Measurements from ENCODE around the gene IGSF21. TPM values are rescaled to one million over a fixed set of nuclear protein-coding genes. Genes with fewer than 3 reads are reported as not detected.

IGSF21 gene
- total and polyA plus RNA-seq, 4 donors: 0.95 to 10.1 (median 3.8) TPM

DNA sequence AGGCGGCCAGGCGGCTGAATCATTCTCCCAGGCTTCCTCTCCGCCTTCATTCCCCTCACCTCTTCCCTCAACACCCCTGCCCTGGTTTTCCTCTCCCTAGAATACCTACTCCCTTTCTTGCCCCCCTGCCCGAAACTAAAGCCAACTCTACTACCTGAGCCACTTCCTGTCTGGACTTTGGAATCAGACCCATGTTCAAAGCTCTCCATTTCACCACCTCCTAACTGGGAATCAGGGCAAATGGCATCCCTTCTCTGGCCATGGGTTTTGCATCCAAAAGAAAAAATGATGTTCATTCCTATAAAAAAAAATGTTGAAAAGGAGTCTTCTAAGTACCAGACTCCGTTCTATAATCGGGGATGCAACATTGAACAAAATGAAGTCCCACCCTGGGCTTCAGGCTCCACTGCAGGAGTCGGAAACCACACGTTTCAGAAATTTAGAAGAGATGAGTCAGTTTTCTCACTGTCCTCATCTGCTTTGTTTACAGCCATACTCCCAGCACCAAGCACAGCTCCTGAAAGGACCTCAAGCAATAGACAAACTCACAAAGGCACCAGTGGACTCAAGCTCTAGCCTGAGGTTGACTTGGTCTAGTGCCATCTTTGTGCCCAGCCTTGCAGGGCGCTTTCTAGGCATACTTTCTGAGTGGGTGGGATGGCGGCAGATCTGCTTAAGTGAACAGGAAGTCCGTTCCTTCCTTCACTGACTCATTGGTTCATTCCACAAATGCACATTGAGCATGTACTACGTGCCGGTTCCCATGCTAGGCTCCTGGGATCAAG lies 176.2 kb downstream of the IGSF21 start:
- intact Hi-C loops (cut with DNase I): no loop called here

DNA sequence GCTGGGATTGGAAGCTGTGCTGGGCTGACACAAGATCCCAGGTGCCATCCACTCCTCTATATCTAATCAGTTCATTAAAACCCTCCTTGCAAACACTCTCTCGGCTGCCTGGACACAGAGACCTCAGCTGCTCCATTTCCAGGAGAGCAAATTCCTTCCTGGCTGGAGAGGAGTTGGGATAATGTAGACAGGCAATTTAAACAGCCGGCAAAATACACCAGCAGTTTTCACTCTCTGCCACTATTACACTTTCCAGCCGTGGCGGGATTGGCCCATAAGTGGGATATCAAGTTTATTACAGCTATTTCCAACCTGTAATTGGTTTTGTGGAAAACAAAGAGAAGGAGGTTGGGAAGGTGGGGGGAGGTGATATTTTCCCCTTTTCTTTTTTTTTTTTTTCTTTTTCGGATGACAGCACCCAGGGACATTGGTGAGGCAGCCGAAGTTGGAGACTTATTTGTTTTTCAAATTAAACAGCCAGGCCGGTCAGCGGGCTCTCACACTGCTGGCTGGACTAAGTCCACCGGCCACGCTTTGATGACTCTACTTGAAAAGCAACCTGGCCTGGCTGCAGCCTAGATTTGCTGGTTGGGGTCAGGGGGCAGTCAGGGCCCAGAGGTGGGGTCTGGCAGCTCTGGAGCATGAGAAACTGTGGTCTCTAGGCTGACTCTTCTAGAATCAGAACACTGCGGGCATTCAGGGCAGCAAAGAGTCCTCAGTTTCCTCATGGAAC lies 177.4 kb downstream of the IGSF21 start:
- H3K27me3 ChIP-seq (ENCODE audit: control insufficient read depth in 1 of 2, insufficient read depth in 2 of 2, low read length in 1 of 2): no peaks in the 10 kb centered on the region
- H3K9me3 ChIP-seq (ENCODE audit: control insufficient read depth, low read length): no peaks in the 10 kb centered on the region
- no peak for ATAC-seq (ENCODE audit: low FRiP score)
- WGBS, 2 donors: 35 to 36% methylated on average over 11 of the region's 11 CpGs
- no peak for DNase-seq
- no peaks in the 10 kb centered on the region for H3K4me1 ChIP-seq (ENCODE audit: control insufficient read depth in 1 of 2, insufficient read depth in 2 of 2, low read length in 2 of 2)
- no peaks in the 10 kb centered on the region for H3K36me3 ChIP-seq (ENCODE audit: control insufficient read depth in 1 of 2, insufficient read depth in 2 of 2, low read length in 1 of 2)
- no peak overlapping the region for H3K27ac ChIP-seq (ENCODE audit: low read depth in 1 of 2, low read length in 2 of 2)
- intact Hi-C loops (cut with DNase I): no loop called here
- no peak overlapping the region for H3K4me3 ChIP-seq (ENCODE audit: low read length in 2 of 2)

More for the DNA sequence above, 176.2 kb downstream of the IGSF21 start:
- Histone ChIP-seq H3K4me1 (ENCODE audit: control insufficient read depth in 1 of 2, insufficient read depth in 2 of 2, low read length in 2 of 2) (no peaks in the 10 kb centered on the region), H3K4me3 (ENCODE audit: low read length in 2 of 2) (no peak overlapping the region), H3K27ac (ENCODE audit: low read depth in 1 of 2, low read length in 2 of 2) (no peak overlapping the region), H3K9me3 (ENCODE audit: control insufficient read depth, low read length) (no peaks in the 10 kb centered on the region), H3K27me3 (ENCODE audit: control insufficient read depth in 1 of 2, insufficient read depth in 2 of 2, low read length in 1 of 2) (no peaks in the 10 kb centered on the region), H3K36me3 (ENCODE audit: control insufficient read depth in 1 of 2, insufficient read depth in 2 of 2, low read length in 1 of 2) (no peaks in the 10 kb centered on the region)
- WGBS, 2 donors: 55 to 56% methylated on average over 12 to 13 of the region's 13 CpGs
- DNase-seq (no peak), ATAC-seq (ENCODE audit: low FRiP score) (no peak)

DNA sequence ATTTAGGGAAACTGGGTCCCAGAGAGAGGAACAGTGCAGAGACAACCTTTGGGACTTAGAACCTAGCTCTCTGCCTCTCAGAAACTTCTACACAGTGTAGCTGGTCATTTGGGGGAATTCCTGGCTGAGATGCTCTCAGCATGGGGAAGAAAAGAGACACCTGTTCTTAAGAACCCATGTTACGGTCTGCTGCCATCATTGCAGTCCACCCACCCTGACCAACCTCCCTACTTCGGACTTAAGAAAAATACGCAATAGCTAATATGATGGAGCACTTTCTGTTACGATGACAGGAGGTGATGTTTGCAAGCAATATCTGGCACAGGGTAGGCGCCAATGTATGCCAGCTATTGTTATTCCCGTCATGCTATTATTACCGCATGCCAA lies 177.9 kb downstream of the IGSF21 start:
- DNase-seq (no peak), ATAC-seq (ENCODE audit: low FRiP score) (no peak)
- Histone ChIP-seq H3K27me3 (ENCODE audit: control insufficient read depth in 1 of 2, insufficient read depth in 2 of 2, low read length in 1 of 2) (no peaks in the 10 kb centered on the region), H3K4me1 (ENCODE audit: control insufficient read depth in 1 of 2, insufficient read depth in 2 of 2, low read length in 2 of 2) (no peaks in the 10 kb centered on the region), H3K9me3 (ENCODE audit: control insufficient read depth, low read length) (no peaks in the 10 kb centered on the region), H3K36me3 (ENCODE audit: control insufficient read depth in 1 of 2, insufficient read depth in 2 of 2, low read length in 1 of 2) (no peaks in the 10 kb centered on the region), H3K4me3 (ENCODE audit: low read length in 2 of 2) (no peak overlapping the region), H3K27ac (ENCODE audit: low read depth in 1 of 2, low read length in 2 of 2) (no peak overlapping the region)
- WGBS, 2 donors: 58 to 63% methylated on average over 7 of the region's 7 CpGs
- intact Hi-C loops (cut with DNase I): no loop called here

DNA sequence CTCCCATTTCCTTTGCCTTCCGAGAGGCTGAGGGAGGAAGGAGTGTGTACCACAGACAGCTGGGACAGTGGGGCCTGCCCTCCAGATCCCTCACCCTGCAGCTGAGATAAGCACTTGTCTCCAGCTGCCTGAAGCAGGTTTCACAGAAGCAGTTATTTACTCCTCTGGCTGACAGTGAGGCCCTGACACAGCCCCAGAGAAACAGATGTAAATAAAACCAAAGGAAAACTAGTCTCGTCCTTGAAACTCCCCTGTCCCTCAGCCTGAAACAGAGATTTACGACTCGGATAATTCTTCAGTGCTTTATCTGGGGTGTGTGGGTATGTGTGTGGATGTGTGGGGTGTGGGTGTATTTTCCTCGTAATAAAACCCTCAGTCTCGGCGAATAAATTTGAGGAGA lies 181.1 kb downstream of the IGSF21 start:
- H3K9me3 ChIP-seq (ENCODE audit: control insufficient read depth, low read length): no peaks in the 10 kb centered on the region
- H3K27me3 ChIP-seq (ENCODE audit: control insufficient read depth in 1 of 2, insufficient read depth in 2 of 2, low read length in 1 of 2): no peaks in the 10 kb centered on the region
- ATAC-seq (ENCODE audit: low FRiP score) (no peak), DNase-seq (no peak)
- WGBS, 2 donors: 46 to 47% methylated on average over 7 of the region's 7 CpGs
- no peak overlapping the region for H3K27ac ChIP-seq (ENCODE audit: low read depth in 1 of 2, low read length in 2 of 2)
- no peaks in the 10 kb centered on the region for H3K4me1 ChIP-seq (ENCODE audit: control insufficient read depth in 1 of 2, insufficient read depth in 2 of 2, low read length in 2 of 2)
- no peak overlapping the region for H3K4me3 ChIP-seq (ENCODE audit: low read length in 2 of 2)
- H3K36me3 ChIP-seq (ENCODE audit: control insufficient read depth in 1 of 2, insufficient read depth in 2 of 2, low read length in 1 of 2): no peaks in the 10 kb centered on the region
- intact Hi-C loops (cut with DNase I): no loop called here

DNA sequence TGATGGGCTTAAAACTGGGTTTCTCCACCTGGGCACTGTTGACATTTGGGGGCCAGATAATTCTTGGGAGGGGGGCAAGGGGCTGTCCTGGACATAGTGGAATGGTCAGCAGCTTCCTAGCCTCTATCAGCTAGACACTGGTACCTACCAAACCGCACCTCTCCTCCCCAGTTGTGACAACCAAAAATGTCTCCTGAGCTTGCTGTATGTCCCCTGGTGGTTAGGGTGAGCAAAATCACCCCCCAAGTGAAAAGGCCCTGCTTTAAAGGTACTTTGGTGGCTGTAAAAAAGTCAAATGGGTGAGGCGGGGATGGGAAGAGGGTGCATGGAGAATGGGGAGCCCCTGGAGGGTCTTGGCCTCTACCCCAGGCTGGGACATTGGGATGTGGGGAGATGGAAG lies 182.0 kb downstream of the IGSF21 start:
- H3K4me3 ChIP-seq (ENCODE audit: low read length in 2 of 2): no peak overlapping the region
- H3K9me3 ChIP-seq (ENCODE audit: control insufficient read depth, low read length): no peaks in the 10 kb centered on the region
- ATAC-seq (ENCODE audit: low FRiP score): no peak
- intact Hi-C loops (cut with DNase I): no loop called here
- no peaks in the 10 kb centered on the region for H3K4me1 ChIP-seq (ENCODE audit: control insufficient read depth in 1 of 2, insufficient read depth in 2 of 2, low read length in 2 of 2)
- H3K27ac ChIP-seq (ENCODE audit: low read depth in 1 of 2, low read length in 2 of 2): no peak overlapping the region
- no peaks in the 10 kb centered on the region for H3K27me3 ChIP-seq (ENCODE audit: control insufficient read depth in 1 of 2, insufficient read depth in 2 of 2, low read length in 1 of 2)
- WGBS, 2 donors: 65 to 78% methylated on average over 2 of the region's 2 CpGs
- DNase-seq: no peak
- H3K36me3 ChIP-seq (ENCODE audit: control insufficient read depth in 1 of 2, insufficient read depth in 2 of 2, low read length in 1 of 2): no peaks in the 10 kb centered on the region

DNA sequence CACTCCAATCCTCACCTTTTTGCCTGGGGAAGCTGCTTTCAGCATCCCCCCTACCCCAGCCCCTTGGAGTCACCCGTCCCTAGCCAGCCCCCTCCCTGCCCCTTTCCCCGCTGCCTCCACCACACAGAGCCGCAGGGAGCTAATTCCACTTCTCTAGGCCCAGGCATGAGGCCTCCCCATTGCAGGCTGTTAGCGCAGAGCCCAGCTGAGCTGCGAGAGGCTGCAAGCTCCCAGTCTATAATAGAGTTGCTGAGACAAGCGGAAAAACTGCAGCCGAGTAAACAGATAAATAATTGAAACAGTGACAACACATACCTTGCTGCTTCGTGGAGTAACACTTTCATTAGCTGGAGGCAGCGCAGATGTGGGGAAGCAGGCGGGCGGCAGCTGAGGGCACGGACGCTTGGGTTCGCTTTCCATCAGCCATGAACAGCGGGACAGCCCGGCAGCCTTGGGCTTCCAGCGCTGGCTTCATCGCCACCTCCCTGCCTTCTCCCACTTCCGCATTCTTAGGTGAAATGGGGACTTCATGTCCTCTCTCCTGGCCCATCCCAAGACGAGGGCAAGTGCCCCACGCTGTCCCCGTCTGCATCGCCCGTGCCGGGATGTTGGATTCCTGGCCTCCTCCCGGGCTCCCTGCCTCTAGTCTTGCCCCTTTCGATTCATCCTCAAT lies 183.3 kb downstream of the IGSF21 start:
- 42 to 50% methylated on average over 24 to 27 of the region's 27 CpGs for WGBS, 2 donors

DNA sequence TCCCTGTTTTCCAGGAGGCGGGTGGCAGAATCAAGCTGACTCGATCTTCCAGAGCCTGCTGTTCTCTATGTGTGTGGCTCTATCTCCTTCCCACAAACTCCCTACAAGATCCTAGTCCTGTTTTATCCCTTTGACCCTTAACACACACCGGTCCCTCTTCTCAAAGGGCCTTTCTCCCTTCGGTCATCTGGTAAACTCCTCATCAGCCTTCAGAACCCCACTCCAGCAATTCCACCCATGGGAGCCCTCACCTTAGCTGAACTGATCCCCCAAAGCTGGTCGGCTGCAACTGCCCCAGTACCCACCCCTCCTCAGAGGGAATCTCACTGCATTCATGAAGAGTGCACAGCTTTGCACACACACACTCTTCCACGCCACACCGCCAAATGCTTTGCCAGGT lies 184.9 kb downstream of the IGSF21 start:
- H3K4me3 ChIP-seq (ENCODE audit: low read length in 2 of 2): no peak overlapping the region
- DNase-seq (no peak), ATAC-seq (ENCODE audit: low FRiP score) (no peak)
- H3K27me3 ChIP-seq (ENCODE audit: control insufficient read depth in 1 of 2, insufficient read depth in 2 of 2, low read length in 1 of 2): no peaks in the 10 kb centered on the region
- WGBS, 2 donors: 82 to 83% methylated on average over 7 of the region's 7 CpGs
- intact Hi-C loops (cut with DNase I): no loop called here
- no peak overlapping the region for H3K27ac ChIP-seq (ENCODE audit: low read depth in 1 of 2, low read length in 2 of 2)
- no peaks in the 10 kb centered on the region for H3K36me3 ChIP-seq (ENCODE audit: control insufficient read depth in 1 of 2, insufficient read depth in 2 of 2, low read length in 1 of 2)
- H3K4me1 ChIP-seq (ENCODE audit: control insufficient read depth in 1 of 2, insufficient read depth in 2 of 2, low read length in 2 of 2): no peaks in the 10 kb centered on the region
- H3K9me3 ChIP-seq (ENCODE audit: control insufficient read depth, low read length): no peaks in the 10 kb centered on the region

More for the DNA sequence above, 183.3 kb downstream of the IGSF21 start:
- no peaks in the 10 kb centered on the region for H3K36me3 ChIP-seq (ENCODE audit: control insufficient read depth in 1 of 2, insufficient read depth in 2 of 2, low read length in 1 of 2)
- H3K4me1 ChIP-seq (ENCODE audit: control insufficient read depth in 1 of 2, insufficient read depth in 2 of 2, low read length in 2 of 2): no peaks in the 10 kb centered on the region
- ATAC-seq (ENCODE audit: low FRiP score) (no peak), DNase-seq (no peak)
- no peaks in the 10 kb centered on the region for H3K9me3 ChIP-seq (ENCODE audit: control insufficient read depth, low read length)
- intact Hi-C loops (cut with DNase I): no loop called here
- no peaks in the 10 kb centered on the region for H3K27me3 ChIP-seq (ENCODE audit: control insufficient read depth in 1 of 2, insufficient read depth in 2 of 2, low read length in 1 of 2)
- no peak overlapping the region for H3K4me3 ChIP-seq (ENCODE audit: low read length in 2 of 2)
- H3K27ac ChIP-seq (ENCODE audit: low read depth in 1 of 2, low read length in 2 of 2): no peak overlapping the region

DNA sequence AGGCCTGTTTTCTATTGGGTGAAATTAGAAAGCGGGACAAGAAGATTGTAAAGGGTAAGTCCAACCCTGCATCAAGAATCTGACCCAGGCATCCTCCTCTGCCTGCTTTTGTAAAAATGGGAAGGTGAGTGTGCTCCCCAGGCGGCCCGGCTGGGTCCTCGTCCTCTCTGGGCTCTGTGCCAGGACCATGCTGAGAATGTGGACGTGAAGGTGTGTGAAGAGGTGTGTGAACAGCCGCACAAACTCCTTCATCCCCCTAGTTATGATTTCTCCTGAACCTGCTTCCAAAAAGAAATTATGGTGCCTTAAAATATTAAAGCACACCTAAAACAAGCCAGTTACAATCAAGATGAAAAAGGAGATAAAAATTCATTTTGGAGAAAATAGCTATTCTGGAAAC lies 185.7 kb downstream of the IGSF21 start:
- Histone ChIP-seq H3K27ac (ENCODE audit: low read depth in 1 of 2, low read length in 2 of 2) (no peak overlapping the region), H3K4me1 (ENCODE audit: control insufficient read depth in 1 of 2, insufficient read depth in 2 of 2, low read length in 2 of 2) (no peaks in the 10 kb centered on the region), H3K4me3 (ENCODE audit: low read length in 2 of 2) (no peak overlapping the region), H3K36me3 (ENCODE audit: control insufficient read depth in 1 of 2, insufficient read depth in 2 of 2, low read length in 1 of 2) (no peaks in the 10 kb centered on the region), H3K9me3 (ENCODE audit: control insufficient read depth, low read length) (no peaks in the 10 kb centered on the region), H3K27me3 (ENCODE audit: control insufficient read depth in 1 of 2, insufficient read depth in 2 of 2, low read length in 1 of 2) (no peaks in the 10 kb centered on the region)
- 62 to 64% methylated on average over 6 of the region's 6 CpGs for WGBS, 2 donors
- intact Hi-C loops (cut with DNase I): no loop called here
- no peak for DNase-seq
- no peak for ATAC-seq (ENCODE audit: low FRiP score)

Measured in aorta (tissue), 5 donors.